Measurements from ENCODE around the gene DCHS2.

Gene DCHS2

GRCh38 chr4:154489558-154490233, 1.9 kb downstream of the DCHS2 start:
- DNase-seq (ENCODE audit: low spot score): no peak

- no peak for DNase-seq (ENCODE audit: low spot score)
Measured at GRCh38 chr4:154487145-154487544, 4.5 kb downstream of the DCHS2 start.

- DNase-seq (ENCODE audit: low spot score): no peak
Measured at GRCh38 chr4:154485127-154485773, 6.3 kb downstream of the DCHS2 start.

GRCh38 chr4:154478547-154478946, 13.1 kb downstream of the DCHS2 start:
- DNase-seq (ENCODE audit: low spot score): no peak

GRCh38 chr4:154478128-154478527, 13.5 kb downstream of the DCHS2 start:
- DNase-seq (ENCODE audit: low spot score): no peak

GRCh38 chr4:154476232-154476631, 15.4 kb downstream of the DCHS2 start:
- no peak for DNase-seq (ENCODE audit: low spot score)

GRCh38 chr4:154475820-154476219, 15.8 kb downstream of the DCHS2 start:
- DNase-seq (ENCODE audit: low spot score): no peak

GRCh38 chr4:154473497-154473896, 18.1 kb downstream of the DCHS2 start:
- no peak for DNase-seq (ENCODE audit: low spot score)

GRCh38 chr4:154472858-154473257, 18.7 kb downstream of the DCHS2 start:
- DNase-seq (ENCODE audit: low spot score): no peak

- DNase-seq (ENCODE audit: low spot score): no peak
Measured at GRCh38 chr4:154471526-154472331, 19.9 kb downstream of the DCHS2 start.

GRCh38 chr4:154471032-154471431, 20.6 kb downstream of the DCHS2 start:
- DNase-seq (ENCODE audit: low spot score): no peak

GRCh38 chr4:154467886-154468285, 23.7 kb downstream of the DCHS2 start:
- no peak for DNase-seq (ENCODE audit: low spot score)

GRCh38 chr4:154466336-154466735, 25.3 kb downstream of the DCHS2 start:
- no peak for DNase-seq (ENCODE audit: low spot score)

- no peak for DNase-seq (ENCODE audit: low spot score)
Measured at GRCh38 chr4:154465085-154465484, 26.5 kb downstream of the DCHS2 start.

GRCh38 chr4:154464654-154465053, 26.9 kb downstream of the DCHS2 start:
- no peak for DNase-seq (ENCODE audit: low spot score)

- no peak for DNase-seq (ENCODE audit: low spot score)
Measured at GRCh38 chr4:154462081-154462810, 29.4 kb downstream of the DCHS2 start.

GRCh38 chr4:154457471-154457870, 34.1 kb downstream of the DCHS2 start:
- DNase-seq (ENCODE audit: low spot score): no peak

GRCh38 chr4:154456889-154457288, 34.7 kb downstream of the DCHS2 start:
- DNase-seq (ENCODE audit: low spot score): no peak

- DNase-seq (ENCODE audit: low spot score): no peak
Measured at GRCh38 chr4:154456240-154456639, 35.4 kb downstream of the DCHS2 start.

- no peak for DNase-seq (ENCODE audit: low spot score)
Measured at GRCh38 chr4:154455111-154455510, 36.5 kb downstream of the DCHS2 start.

GRCh38 chr4:154454710-154455109, 36.9 kb downstream of the DCHS2 start:
- no peak for DNase-seq (ENCODE audit: low spot score)

GRCh38 chr4:154452798-154453346, 38.7 kb downstream of the DCHS2 start:
- no peak for DNase-seq (ENCODE audit: low spot score)
